Progenitor cell of endocrine pancreas (in vitro differentiated cells): ENCODE measurements around the gene PCGF1. TPM values are rescaled to one million over a fixed set of nuclear protein-coding genes. Genes with fewer than 3 reads are reported as not detected.

Source experiments
- DNase-seq: peaks from one replicate; pipeline ENCODE4 v3.0.0; 2021; ENCODE audit warnings: low spot score; ENCODE audit not compliant: unreplicated experiment
- H3K27ac Mint-ChIP-seq: 2 replicates; pipeline ENCODE4 v1.8.0; 2021; ENCODE audit warnings: mild to moderate bottlenecking, moderate library complexity, mixed read lengths
- H3K27me3 Mint-ChIP-seq: 2 replicates; pipeline ENCODE4 v1.8.0; 2021; ENCODE audit warnings: mixed read lengths
- H3K36me3 Mint-ChIP-seq: 2 replicates; pipeline ENCODE4 v1.8.0; 2022; ENCODE audit warnings: mixed read lengths; ENCODE audit not compliant: insufficient read depth
- H3K4me1 Mint-ChIP-seq: 2 replicates; pipeline ENCODE4 v1.8.0; 2021; ENCODE audit warnings: low read depth, mixed read lengths
- H3K4me3 Mint-ChIP-seq: 2 replicates; pipeline ENCODE4 v1.8.0; 2021; ENCODE audit warnings: low read depth, mild to moderate bottlenecking, moderate library complexity, mixed read lengths
- H3K9me3 Mint-ChIP-seq: 2 replicates; pipeline ENCODE4 v1.8.0; 2021; ENCODE audit warnings: low read depth, mixed read lengths
- CTCF ChIP-seq: fragments of 200-600 bp; sonication (generic); IDR thresholded peaks from one replicate; pipeline ENCODE4 v1.5.0; 2021; ENCODE audit warnings: antibody characterized with exemption, mild to moderate bottlenecking; ENCODE audit not compliant: unreplicated experiment
- total RNA-seq: library from RNA; stranded (reverse); gene quantifications from 2 replicates; pipeline ENCODE4 v1.2.1, GENCODE V29; 2021

Gene PCGF1
- total RNA-seq, 1 donor from 2014 or later, result 24.4 TPM

- H3K4me3 Mint-ChIP-seq, result peak overlapping the region; percentile 89
- H3K4me1 Mint-ChIP-seq, result peaks cover 38% of the 10 kb centered on the region
- no peak for TF ChIP-seq CTCF
- peaks cover 1% of the 10 kb centered on the region for H3K36me3 Mint-ChIP-seq
- no peak for DNase-seq
- no peaks in the 10 kb centered on the region for H3K9me3 Mint-ChIP-seq
- H3K27me3 Mint-ChIP-seq, result no peaks in the 10 kb centered on the region
- peak overlapping the region; percentile 99 for H3K27ac Mint-ChIP-seq
Measured at GRCh38 chr2:74458938-74459363, 48.5 kb downstream of the PCGF1 start.

GRCh38 chr2:74458132-74458937 is 49.2 kb downstream of the PCGF1 start, which contains the start of gene WBP1:
Gene WBP1, plus strand, starts transcription at chr2:74458438. Its CDS starts 165 bp downstream, at chr2:74458603.
- Mint-ChIP-seq H3K27ac (peak within 1 kb of the TSS; percentile 99), H3K4me1 (peaks cover 36% of the 10 kb centered on the region), H3K4me3 (peak within 1 kb of the TSS; percentile 89), H3K9me3 (no peaks in the 10 kb centered on the region), H3K27me3 (no peaks in the 10 kb centered on the region), H3K36me3 (peaks cover 1% of the 10 kb centered on the region)
- TF ChIP-seq CTCF, result no peak
- peak; percentile 98 for DNase-seq

- DNase-seq, result peak; percentile 67
- H3K4me1 Mint-ChIP-seq, result peaks cover 33% of the 10 kb centered on the region
- no peaks in the 10 kb centered on the region for H3K9me3 Mint-ChIP-seq
- H3K27ac Mint-ChIP-seq, result peak overlapping the region; percentile 99
- peaks cover 1% of the 10 kb centered on the region for H3K36me3 Mint-ChIP-seq
- peak overlapping the region; percentile 89 for H3K4me3 Mint-ChIP-seq
- H3K27me3 Mint-ChIP-seq, result peaks cover 4% of the 10 kb centered on the region
- TF ChIP-seq CTCF, result no peak
Measured at GRCh38 chr2:74457549-74458131, 49.9 kb downstream of the PCGF1 start.

- Mint-ChIP-seq H3K9me3 (no peaks in the 10 kb centered on the region), H3K4me3 (peak overlapping the region; percentile 89), H3K27ac (peak overlapping the region; percentile 96), H3K4me1 (peaks cover 33% of the 10 kb centered on the region), H3K36me3 (peaks cover 1% of the 10 kb centered on the region), H3K27me3 (peaks cover 4% of the 10 kb centered on the region)
- DNase-seq, result no peak
- TF ChIP-seq CTCF, result no peak
Measured at GRCh38 chr2:74457129-74457548, 50.4 kb downstream of the PCGF1 start.

Other genes with a start within 250 kb of the PCGF1 start
- gene SLC4A5, start 164.3 kb downstream of the PCGF1 start, total RNA-seq, result 4.1 and 5.9 TPM in 2 replicates
- gene DCTN1, start 127.4 kb downstream of the PCGF1 start, total RNA-seq, result 178 and 195 TPM in 2 replicates
- gene C2orf81, start 86.1 kb downstream of the PCGF1 start, total RNA-seq, result 11.3 and 13.4 TPM in 2 replicates
- 28.1 and 30.2 TPM in 2 replicates for gene WDR54, start 86.0 kb downstream of the PCGF1 start, total RNA-seq
- 121 and 129 TPM in 2 replicates for gene RTKN, start 65.8 kb downstream of the PCGF1 start, total RNA-seq
- 46.8 and 51.0 TPM in 2 replicates for gene INO80B, start 52.6 kb downstream of the PCGF1 start, total RNA-seq
- 127 and 140 TPM in 2 replicates for gene WBP1, start 49.3 kb downstream of the PCGF1 start, total RNA-seq
- gene MOGS, start 42.3 kb downstream of the PCGF1 start, total RNA-seq, result 67.9 and 71.5 TPM in 2 replicates
- gene MRPL53, start 35.0 kb downstream of the PCGF1 start, total RNA-seq, result 61.3 and 64.1 TPM in 2 replicates
- gene CCDC142, start 24.7 kb downstream of the PCGF1 start, total RNA-seq, result 39.9 and 42.0 TPM in 2 replicates
- 32.2 and 34.8 TPM in 2 replicates for gene TTC31, start 24.6 kb downstream of the PCGF1 start, total RNA-seq
- gene LBX2, start 8.1 kb downstream of the PCGF1 start, total RNA-seq, result 7.3 and 9.3 TPM in 2 replicates
- 0.33 TPM in 1 of 2 replicates, not detected in the other for gene TLX2, start 6.8 kb upstream of the PCGF1 start, total RNA-seq
- 1.5 and 1.7 TPM in 2 replicates for gene DQX1, start 18.5 kb upstream of the PCGF1 start, total RNA-seq
- gene AUP1, start 22.0 kb upstream of the PCGF1 start, total RNA-seq, result 110 and 115 TPM in 2 replicates
- gene HTRA2, start 22.2 kb upstream of the PCGF1 start, total RNA-seq, result 35.9 and 41.9 TPM in 2 replicates
- gene LOXL3, start 46.2 kb upstream of the PCGF1 start, total RNA-seq, result 23.4 and 24.2 TPM in 2 replicates
- 18.5 and 20.9 TPM in 2 replicates for gene DOK1, start 47.0 kb upstream of the PCGF1 start, total RNA-seq
- 2.5 and 2.6 TPM in 2 replicates for gene M1AP, start 140.6 kb upstream of the PCGF1 start, total RNA-seq
- gene SEMA4F, start 146.6 kb upstream of the PCGF1 start, total RNA-seq, result 11.5 and 13.4 TPM in 2 replicates